ENCODE measurements around the gene PRKCE.

PRKCE gene

GRCh38 chr2:46162329-46163097 is 511.0 kb downstream of the PRKCE start:
- FAIRE-seq (no peak), DNase-seq (ENCODE audit: insufficient read length, low spot score) (no peak)
- TF ChIP-seq CTCF (IDR thresholded peaks at IDR 0.05; ENCODE audit: insufficient read depth, missing control alignments) = no peak

GRCh38 chr2:46163098-46163430 is 511.6 kb downstream of the PRKCE start:
- FAIRE-seq (no peak), DNase-seq (ENCODE audit: insufficient read length, low spot score) (no peak)
- no peak for TF ChIP-seq CTCF (IDR thresholded peaks at IDR 0.05; ENCODE audit: insufficient read depth, missing control alignments)

- FAIRE-seq (no peak), DNase-seq (ENCODE audit: insufficient read length, low spot score) (no peak)
- TF ChIP-seq CTCF (IDR thresholded peaks at IDR 0.05; ENCODE audit: insufficient read depth, missing control alignments) = no peak
Observed at GRCh38 chr2:46163804-46164528, 512.5 kb downstream of the PRKCE start.

GRCh38 chr2:46164529-46165301 is 513.2 kb downstream of the PRKCE start:
- no peak for TF ChIP-seq CTCF (IDR thresholded peaks at IDR 0.05; ENCODE audit: insufficient read depth, missing control alignments)
- FAIRE-seq (no peak), DNase-seq (ENCODE audit: insufficient read length, low spot score) (no peak)

GRCh38 chr2:46165916-46166315 is 514.4 kb downstream of the PRKCE start:
- TF ChIP-seq CTCF (IDR thresholded peaks at IDR 0.05; ENCODE audit: insufficient read depth, missing control alignments) = no peak
- no peak for FAIRE-seq
- DNase-seq (ENCODE audit: insufficient read length, low spot score) = no peak

GRCh38 chr2:46167406-46167805 is 515.9 kb downstream of the PRKCE start:
- DNase-seq (ENCODE audit: insufficient read length, low spot score) = no peak
- no peak for TF ChIP-seq CTCF (IDR thresholded peaks at IDR 0.05; ENCODE audit: insufficient read depth, missing control alignments)
- FAIRE-seq = no peak

Measured in D721Med (cell line).